Naive thymus-derived CD8-positive, alpha-beta T cell (primary cell): ENCODE data around the gene ACY1. TPM values are rescaled to one million over a fixed set of nuclear protein-coding genes. Genes with fewer than 3 reads are reported as not detected.
A peak's percentile ranks its signal among the peaks of the same experiment; 100 is the strongest.

Experiments
- ATAC-seq, 2 donors: fragments of 150-1000 bp; cut with Tn5 transposase in 1 of 2; sonication (Bioruptor Pico), chemical (Tn5 transposase) in 1 of 2; 1 replicate in 1 of 2; 2 replicates in 1 of 2; pipeline ENCODE4 v1.10.0; 2021; ENCODE audit warnings: mild to moderate bottlenecking in 2 of 2, moderate library complexity in 2 of 2
- POLR2A ChIA-PET: fragments of 350-600 bp; sonication (Branson Sonifier 250); formaldehyde crosslinking; loops from one replicate; lab custom pipeline; 2021; ENCODE audit warnings: antibody characterized with exemption; lab: Charles Lee
- DNase-seq, 10 donors: peaks; one replicate each; pipeline versions ENCODE4 v3.0.0 to v3.0.0-alpha.2; 2020 to 2022
- H3K27ac Mint-ChIP-seq, 10 donors: one replicate each; pipeline ENCODE4 v1.8.0; 2020 to 2022; ENCODE audit warnings: mild to moderate bottlenecking in 10 of 10, mixed read lengths in 10 of 10, moderate library complexity in 4 of 10, inconsistent platforms in 1 of 10
- H3K27me3 Mint-ChIP-seq, 5 donors: one replicate each; pipeline ENCODE4 v1.8.0; 2021 to 2022; ENCODE audit warnings: mixed read lengths in 5 of 5
- H3K36me3 Mint-ChIP-seq, 3 donors: one replicate each; pipeline ENCODE4 v1.8.0; 2020 to 2022; ENCODE audit warnings: mixed read lengths in 3 of 3, mild to moderate bottlenecking in 2 of 3, inconsistent platforms in 1 of 3
- H3K4me1 Mint-ChIP-seq, 4 donors: one replicate each; pipeline ENCODE4 v1.8.0; 2021 to 2022; ENCODE audit warnings: mixed read lengths in 4 of 4
- H3K4me3 Mint-ChIP-seq, 10 donors: one replicate each; pipeline ENCODE4 v1.8.0; 2020 to 2022; ENCODE audit warnings: mild to moderate bottlenecking in 10 of 10, mixed read lengths in 10 of 10, moderate library complexity in 6 of 10, inconsistent platforms in 1 of 10
- H3K9me3 Mint-ChIP-seq, 9 donors: one replicate each; pipeline ENCODE4 v1.8.0; 2020 to 2022; ENCODE audit warnings: mixed read lengths in 9 of 9, mild to moderate bottlenecking in 3 of 9, inconsistent platforms in 1 of 9, moderate library complexity in 1 of 9
- polyA plus RNA-seq, 3 donors: library from polyadenylated mRNA; unstranded; fragments of 300-500 nt; fragmentation: Illumina TruSeq; gene quantifications; one replicate each; pipeline ENCODE4 v1.2.3, GENCODE V29; 2021
- total RNA-seq, 8 experiments: library from RNA in 2 of 8; stranded (reverse) in 2 of 8; gene quantifications; one replicate each; pipeline ENCODE4 v1.2.3 and lab custom pipeline; 2021 to 2026

ACY1 gene
- total and polyA plus RNA-seq, 5 experiments from 2014 or later, result 14.1 to 28.5 (median 18.5) TPM

- POLR2A ChIA-PET, result no interaction called here
- H3K4me1 Mint-ChIP-seq, result no peaks in the 10 kb centered on the region
- H3K27me3 Mint-ChIP-seq, result no peaks in the 10 kb centered on the region
- no peak overlapping the region for H3K4me3 Mint-ChIP-seq
- DNase-seq (no peak), ATAC-seq (no peak)
- H3K36me3 Mint-ChIP-seq, result no peaks in the 10 kb centered on the region
- H3K9me3 Mint-ChIP-seq, result no peaks in the 10 kb centered on the region
- H3K27ac Mint-ChIP-seq, result no peak overlapping the region
Measured at GRCh38 chr3:52017586-52017985, 34.3 kb downstream of the ACY1 start.

GRCh38 chr3:52018319-52019000 lies 35.1 kb downstream of the ACY1 start:
- Mint-ChIP-seq H3K36me3 (no peaks in the 10 kb centered on the region), H3K27ac (no peak overlapping the region), H3K9me3 (no peaks in the 10 kb centered on the region), H3K27me3 (no peaks in the 10 kb centered on the region), H3K4me1 (peaks cover 0 to 2% (median 0%) of the 10 kb centered on the region in 4 donors), H3K4me3 (no peak overlapping the region)
- DNase-seq, result no peak
- ATAC-seq, result no peak
- POLR2A ChIA-PET, result no interaction called here

GRCh38 chr3:52019352-52020080 lies 36.2 kb downstream of the ACY1 start:
- POLR2A ChIA-PET, result interaction anchor here (0.6 kb wide), 1 partner anchor 8 kb away, joined by 5 read pairs; no protein-coding TSS in a partner anchor
- Mint-ChIP-seq H3K27me3 (no peaks in the 10 kb centered on the region), H3K4me1 (peaks cover 0 to 5% (median under 1%) of the 10 kb centered on the region in 4 donors)

GRCh38 chr3:52020796-52021195 lies 37.5 kb downstream of the ACY1 start:
- Mint-ChIP-seq H3K4me1 (peaks cover 0 to 5% (median under 1%) of the 10 kb centered on the region in 4 donors), H3K27ac (no peak overlapping the region)

More at GRCh38 chr3:52019352-52020080, 36.2 kb downstream of the ACY1 start:
- Mint-ChIP-seq H3K27ac (no peak overlapping the region), H3K9me3 (no peaks in the 10 kb centered on the region), H3K36me3 (no peaks in the 10 kb centered on the region), H3K4me3 (no peak overlapping the region)
- ATAC-seq (no peak), DNase-seq (no peak)

GRCh38 chr3:52021489-52022268 lies 38.3 kb downstream of the ACY1 start:
- ATAC-seq (no peak), DNase-seq (no peak)
- H3K4me1 Mint-ChIP-seq, result peaks cover 0 to 5% (median 2%) of the 10 kb centered on the region in 4 donors
- H3K27me3 Mint-ChIP-seq, result no peaks in the 10 kb centered on the region
- peak overlapping the region in 1 of 10 donors; percentile 60 for H3K27ac Mint-ChIP-seq
- no peaks in the 10 kb centered on the region for H3K9me3 Mint-ChIP-seq
- no peaks in the 10 kb centered on the region for H3K36me3 Mint-ChIP-seq
- POLR2A ChIA-PET, result no interaction called here
- H3K4me3 Mint-ChIP-seq, result no peak overlapping the region

More at GRCh38 chr3:52020796-52021195, 37.5 kb downstream of the ACY1 start:
- Mint-ChIP-seq H3K36me3 (no peaks in the 10 kb centered on the region), H3K4me3 (no peak overlapping the region), H3K27me3 (no peaks in the 10 kb centered on the region), H3K9me3 (no peaks in the 10 kb centered on the region)
- ATAC-seq, result no peak
- POLR2A ChIA-PET, result no interaction called here
- DNase-seq, result no peak

GRCh38 chr3:52022323-52023100 lies 39.2 kb downstream of the ACY1 start:
- Mint-ChIP-seq H3K4me1 (peaks cover 0 to 5% (median 2%) of the 10 kb centered on the region in 4 donors), H3K27ac (no peak overlapping the region), H3K4me3 (no peak overlapping the region), H3K9me3 (no peaks in the 10 kb centered on the region), H3K36me3 (no peaks in the 10 kb centered on the region), H3K27me3 (no peaks in the 10 kb centered on the region)
- no peak for ATAC-seq
- no peak for DNase-seq
- POLR2A ChIA-PET, result no interaction called here

- H3K9me3 Mint-ChIP-seq, result no peaks in the 10 kb centered on the region
- H3K27me3 Mint-ChIP-seq, result no peaks in the 10 kb centered on the region
- H3K4me1 Mint-ChIP-seq, result peaks cover 0 to 5% (median 2%) of the 10 kb centered on the region in 4 donors
- POLR2A ChIA-PET, result no interaction called here
- no peak for DNase-seq
- H3K27ac Mint-ChIP-seq, result peak overlapping the region in 3 of 10 donors; percentile 11 to 61 (median 31)
- ATAC-seq, result no peak
- no peak overlapping the region for H3K4me3 Mint-ChIP-seq
- H3K36me3 Mint-ChIP-seq, result no peaks in the 10 kb centered on the region
Measured at GRCh38 chr3:52023101-52023770, 39.9 kb downstream of the ACY1 start.

- Mint-ChIP-seq H3K4me3 (no peak overlapping the region), H3K27ac (peak overlapping the region in 2 of 10 donors; percentile 31 to 67), H3K36me3 (no peaks in the 10 kb centered on the region), H3K9me3 (no peaks in the 10 kb centered on the region), H3K27me3 (no peaks in the 10 kb centered on the region), H3K4me1 (peaks cover 0 to 5% (median 2%) of the 10 kb centered on the region in 4 donors)
- ATAC-seq, result no peak
- POLR2A ChIA-PET, result no interaction called here
- no peak for DNase-seq
Measured at GRCh38 chr3:52023860-52024764, 40.8 kb downstream of the ACY1 start.

GRCh38 chr3:52024765-52025452 lies 41.6 kb downstream of the ACY1 start:
- H3K9me3 Mint-ChIP-seq, result no peaks in the 10 kb centered on the region
- DNase-seq, result no peak
- peak overlapping the region in 1 of 10 donors; percentile 67 for H3K27ac Mint-ChIP-seq
- H3K4me3 Mint-ChIP-seq, result no peak overlapping the region
- ATAC-seq, result no peak
- peaks cover 0 to 5% (median 2%) of the 10 kb centered on the region in 4 donors for H3K4me1 Mint-ChIP-seq
- H3K36me3 Mint-ChIP-seq, result no peaks in the 10 kb centered on the region
- no peaks in the 10 kb centered on the region for H3K27me3 Mint-ChIP-seq
- POLR2A ChIA-PET, result no interaction called here

- POLR2A ChIA-PET, result no interaction called here
- no peak for DNase-seq
- peaks cover 0 to 7% (median 2%) of the 10 kb centered on the region in 4 donors for H3K4me1 Mint-ChIP-seq
- no peaks in the 10 kb centered on the region for H3K36me3 Mint-ChIP-seq
- no peak for ATAC-seq
- H3K27me3 Mint-ChIP-seq, result no peaks in the 10 kb centered on the region
- H3K9me3 Mint-ChIP-seq, result no peaks in the 10 kb centered on the region
- no peak overlapping the region for H3K27ac Mint-ChIP-seq
- H3K4me3 Mint-ChIP-seq, result no peak overlapping the region
Measured at GRCh38 chr3:52025453-52025852, 42.1 kb downstream of the ACY1 start.

GRCh38 chr3:52026041-52026440 lies 42.7 kb downstream of the ACY1 start:
- peaks cover 0 to 7% (median 2%) of the 10 kb centered on the region in 4 donors for H3K4me1 Mint-ChIP-seq
- DNase-seq (no peak), ATAC-seq (no peak)
- no peaks in the 10 kb centered on the region for H3K9me3 Mint-ChIP-seq
- H3K4me3 Mint-ChIP-seq, result no peak overlapping the region
- H3K27me3 Mint-ChIP-seq, result no peaks in the 10 kb centered on the region
- POLR2A ChIA-PET, result no interaction called here
- peak overlapping the region in 4 of 10 donors; percentile 6 to 78 (median 47) for H3K27ac Mint-ChIP-seq
- H3K36me3 Mint-ChIP-seq, result no peaks in the 10 kb centered on the region
